ENCODE results near the gene PI4KA.

GRCh38 chr22:20673295-20674195 lies 185.1 kb downstream of the PI4KA start:
- no peak for TF ChIP-seq CTCF (IDR thresholded peaks at IDR 0.05)
- TF ChIP-seq POLR2A (IDR thresholded peaks at IDR 0.05), result no peak
